ENCODE data around the gene INPP5D.

GRCh38 chr2:233035426-233036161, 24.5 kb upstream of the INPP5D start:
- TF ChIP-seq CTCF (optimal IDR thresholded peaks at IDR 0.05 in 1 of 3, IDR thresholded peaks at IDR 0.05 in 1 of 3, conservative IDR thresholded peaks at IDR 0.05 in 1 of 3; ENCODE audit: extremely low read depth in 1 of 3, insufficient read depth in 2 of 3, low read length in 3 of 3) (no peak), EZH2 (IDR thresholded peaks at IDR 0.05; ENCODE audit: low read length) (no peak)
